Measurements from ENCODE around the gene NAV2.

NAV2 gene

GRCh38 chr11:19905280-19905853, 192.7 kb downstream of the NAV2 start:
- DNase-seq, result no peak
- Histone ChIP-seq H3K27me3 (replicated peaks; ENCODE audit: insufficient read depth, low read length) (no peaks in the 10 kb centered on the region), H3K9me3 (replicated peaks; ENCODE audit: insufficient read depth, low read length) (no peaks in the 10 kb centered on the region), H3K9ac (ENCODE audit: low read length) (no peak overlapping the region), H3F3A (ENCODE audit: insufficient read depth, low read length) (no peaks in the 10 kb centered on the region), H3K4me2 (ENCODE audit: low read depth, low read length) (no peak overlapping the region), H3K4me3 (ENCODE audit: low read length) (no peak overlapping the region), H3K27ac (ENCODE audit: low read length) (no peak overlapping the region), H4K20me1 (ENCODE audit: insufficient read depth, low read length) (no peaks in the 10 kb centered on the region), H3K4me1 (ENCODE audit: low read length) (no peaks in the 10 kb centered on the region), H2AFZ (ENCODE audit: low read length) (no peak overlapping the region), H3K79me2 (ENCODE audit: low read length) (no peaks in the 10 kb centered on the region), H3K36me3 (replicated peaks; ENCODE audit: insufficient read depth, low read length) (no peaks in the 10 kb centered on the region), H3K9me2 (replicated peaks; ENCODE audit: insufficient read depth, low read length) (no peaks in the 10 kb centered on the region)
- peak; percentile 51 for TF ChIP-seq CTCF (IDR thresholded peaks at IDR 0.05; ENCODE audit: low read length)
- no peak for TF ChIP-seq EZH2phosphoT487 (IDR thresholded peaks at IDR 0.05; ENCODE audit: low read length)

GRCh38 chr11:19906126-19906525, 193.5 kb downstream of the NAV2 start:
- no peaks in the 10 kb centered on the region for H3K79me2 ChIP-seq (ENCODE audit: low read length)
- no peaks in the 10 kb centered on the region for H3K9me2 ChIP-seq (replicated peaks; ENCODE audit: insufficient read depth, low read length)
- no peak for TF ChIP-seq EZH2 (optimal IDR thresholded peaks at IDR 0.05; ENCODE audit: low read depth, low read length)
- TF ChIP-seq EZH2phosphoT487 (IDR thresholded peaks at IDR 0.05; ENCODE audit: low read length), result no peak
- no peak for TF ChIP-seq CTCF (IDR thresholded peaks at IDR 0.05; ENCODE audit: low read length)
- H3K9ac ChIP-seq (ENCODE audit: low read length), result no peak overlapping the region
- H3K4me2 ChIP-seq (ENCODE audit: low read depth, low read length), result no peak overlapping the region
- H3F3A ChIP-seq (ENCODE audit: insufficient read depth, low read length), result no peaks in the 10 kb centered on the region
- H3K9me3 ChIP-seq (replicated peaks; ENCODE audit: insufficient read depth, low read length), result no peaks in the 10 kb centered on the region
- H3K36me3 ChIP-seq (replicated peaks; ENCODE audit: insufficient read depth, low read length), result no peaks in the 10 kb centered on the region
- no peaks in the 10 kb centered on the region for H3K4me1 ChIP-seq (ENCODE audit: low read length)
- no peak overlapping the region for H3K27ac ChIP-seq (ENCODE audit: low read length)
- no peak overlapping the region for H3K4me3 ChIP-seq (ENCODE audit: low read length)
- no peaks in the 10 kb centered on the region for H4K20me1 ChIP-seq (ENCODE audit: insufficient read depth, low read length)
- no peaks in the 10 kb centered on the region for H3K27me3 ChIP-seq (replicated peaks; ENCODE audit: insufficient read depth, low read length)
- H2AFZ ChIP-seq (ENCODE audit: low read length), result no peak overlapping the region
- DNase-seq, result no peak

- H3K36me3 ChIP-seq (replicated peaks; ENCODE audit: insufficient read depth, low read length), result no peaks in the 10 kb centered on the region
- no peak overlapping the region for H3K4me2 ChIP-seq (ENCODE audit: low read depth, low read length)
- no peaks in the 10 kb centered on the region for H3K9me2 ChIP-seq (replicated peaks; ENCODE audit: insufficient read depth, low read length)
- no peaks in the 10 kb centered on the region for H3F3A ChIP-seq (ENCODE audit: insufficient read depth, low read length)
- no peak for TF ChIP-seq CTCF (IDR thresholded peaks at IDR 0.05; ENCODE audit: low read length)
- TF ChIP-seq EZH2phosphoT487 (IDR thresholded peaks at IDR 0.05; ENCODE audit: low read length), result no peak
- TF ChIP-seq EZH2 (optimal IDR thresholded peaks at IDR 0.05; ENCODE audit: low read depth, low read length), result no peak
- H3K9me3 ChIP-seq (replicated peaks; ENCODE audit: insufficient read depth, low read length), result no peaks in the 10 kb centered on the region
- no peak overlapping the region for H2AFZ ChIP-seq (ENCODE audit: low read length)
- H3K4me3 ChIP-seq (ENCODE audit: low read length), result no peak overlapping the region
- no peaks in the 10 kb centered on the region for H4K20me1 ChIP-seq (ENCODE audit: insufficient read depth, low read length)
- no peak overlapping the region for H3K27ac ChIP-seq (ENCODE audit: low read length)
- DNase-seq, result no peak
- H3K4me1 ChIP-seq (ENCODE audit: low read length), result no peaks in the 10 kb centered on the region
- no peak overlapping the region for H3K9ac ChIP-seq (ENCODE audit: low read length)
- no peaks in the 10 kb centered on the region for H3K27me3 ChIP-seq (replicated peaks; ENCODE audit: insufficient read depth, low read length)
- H3K79me2 ChIP-seq (ENCODE audit: low read length), result no peaks in the 10 kb centered on the region
Measured at GRCh38 chr11:19907008-19907579, 194.5 kb downstream of the NAV2 start.
